ENCODE measurements around the gene LASP1.
"Not testable (repeated sequence)": the region's sequence is repeated elsewhere in the genome, so short reads cannot be mapped to it uniquely, and the experiment has no call there.

The LASP1 gene

GRCh38 chr17:38911081-38911730, 41.3 kb downstream of the LASP1 start:
- no peak for DNase-seq

- not testable (repeated sequence) for DNase-seq
Measured at GRCh38 chr17:38911731-38912081, 41.8 kb downstream of the LASP1 start.

- DNase-seq: no peak
Measured at GRCh38 chr17:38912221-38912813, 42.5 kb downstream of the LASP1 start.

- no peak for DNase-seq
Measured at GRCh38 chr17:38914741-38915638, 45.1 kb downstream of the LASP1 start.

GRCh38 chr17:38915639-38915995, 45.8 kb downstream of the LASP1 start:
- no peak for DNase-seq

GRCh38 chr17:38916771-38917170, 46.9 kb downstream of the LASP1 start:
- no peak for DNase-seq

- DNase-seq: no peak
Measured at GRCh38 chr17:38917259-38917658, 47.4 kb downstream of the LASP1 start.

GRCh38 chr17:38918129-38918913, 48.5 kb downstream of the LASP1 start:
- no peak for DNase-seq

- DNase-seq: no peak
Measured at GRCh38 chr17:38918916-38919315, 49.1 kb downstream of the LASP1 start.

GRCh38 chr17:38919316-38920078, 49.6 kb downstream of the LASP1 start:
- DNase-seq: no peak

- DNase-seq: no peak
Measured at GRCh38 chr17:38920374-38921291, 50.8 kb downstream of the LASP1 start.

- no peak for DNase-seq
Measured at GRCh38 chr17:38921756-38922411, 52.0 kb downstream of the LASP1 start.

GRCh38 chr17:38922538-38923297, 52.9 kb downstream of the LASP1 start:
- DNase-seq: no peak

- DNase-seq: no peak
Measured at GRCh38 chr17:38925263-38925995, 55.6 kb downstream of the LASP1 start, which contains the start of gene LASP1NB. Gene LASP1NB (plus strand): TSS chr17:38925614.

GRCh38 chr17:38926293-38927070, 56.6 kb downstream of the LASP1 start:
- DNase-seq: no peak

GRCh38 chr17:38930782-38931181, 60.9 kb downstream of the LASP1 start:
- not testable (repeated sequence) for DNase-seq

- not testable (repeated sequence) for DNase-seq
Measured at GRCh38 chr17:38933962-38934361, 64.1 kb downstream of the LASP1 start.

- DNase-seq: no peak
Measured at GRCh38 chr17:38939987-38940386, 70.1 kb downstream of the LASP1 start.
